ENCODE results near the gene ENTPD7.
"Not testable (repeated sequence)": the region's sequence is repeated elsewhere in the genome, so short reads cannot be mapped to it uniquely, and the experiment has no call there.

The ENTPD7 gene

DNA sequence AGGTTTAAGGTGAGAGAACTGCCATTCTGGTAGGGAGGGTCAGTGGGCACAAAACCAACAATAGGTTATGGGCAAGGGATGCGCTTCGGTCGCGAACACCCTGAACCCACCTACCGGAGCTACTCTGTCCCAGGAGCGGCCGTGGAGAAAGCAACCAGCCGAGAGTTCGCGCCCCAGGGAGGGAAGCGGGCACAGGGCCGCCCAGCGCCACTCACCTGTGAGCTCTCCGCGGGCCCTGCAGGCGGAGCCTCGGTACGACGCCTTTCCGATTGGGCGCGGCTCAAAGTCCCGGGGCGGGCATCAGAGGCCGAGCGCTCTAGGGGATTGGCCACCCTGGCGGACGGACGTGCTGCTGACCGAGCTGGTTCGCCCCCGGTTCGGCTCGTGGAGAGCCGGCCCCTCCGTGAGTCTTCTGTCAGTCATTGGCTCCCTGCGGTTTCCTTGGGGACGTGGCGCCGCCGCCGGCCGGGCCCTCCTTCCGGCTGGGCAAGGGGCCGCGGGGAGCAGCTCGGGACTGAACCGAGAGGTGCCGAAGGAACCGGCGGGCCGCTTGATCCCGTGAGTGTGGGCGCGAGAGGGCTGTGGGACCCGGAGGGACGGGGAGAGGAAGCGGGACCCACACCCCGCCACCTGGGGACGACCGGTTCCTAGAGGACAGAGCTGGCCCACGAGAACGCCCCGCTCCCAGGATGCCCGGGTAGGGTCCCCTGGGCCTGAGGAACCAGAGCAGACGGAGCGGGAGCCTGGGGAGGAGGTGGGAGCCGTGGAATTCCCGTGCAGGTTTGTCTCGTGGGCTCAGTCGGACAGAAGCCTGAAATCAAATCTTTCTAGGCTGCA lies at the start of gene ENTPD7:
ENTPD7 (plus strand) TSS at position 479 of the 837 bp plus-strand sequence. CDS start 448 bp downstream, outside the sequence.
- DNase-seq (ENCODE audit: low spot score) (peak; percentile 94), FAIRE-seq (peak; percentile 86)

DNA sequence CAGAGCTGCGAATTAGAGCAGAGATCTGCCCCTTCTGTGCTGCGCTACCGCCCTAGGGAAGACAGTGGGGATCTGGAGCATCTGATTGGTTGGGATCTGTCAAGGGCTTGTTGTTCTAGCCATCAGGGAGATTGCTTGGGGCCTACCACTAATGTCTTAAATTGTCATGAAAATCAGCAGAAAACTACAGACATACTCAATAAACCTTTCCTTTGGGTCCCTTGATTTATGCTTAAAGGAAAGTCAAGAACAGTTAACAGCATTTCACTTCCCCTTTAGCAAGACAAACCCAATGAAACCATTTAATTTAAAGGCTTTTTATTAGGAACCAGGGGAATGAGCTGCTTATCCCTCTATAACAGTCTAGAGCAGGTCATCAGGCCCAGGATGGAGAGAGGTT lies 49.1 kb upstream of the ENTPD7 start:
- no peak for FAIRE-seq
- DNase-seq (ENCODE audit: low spot score) = no peak

- FAIRE-seq = no peak
- no peak for DNase-seq (ENCODE audit: low spot score)
Observed at GRCh38 chr10:99611326-99611725, 48.0 kb upstream of the ENTPD7 start.

GRCh38 chr10:99612167-99612831 lies 47.0 kb upstream of the ENTPD7 start:
- DNase-seq (ENCODE audit: low spot score) (peak; percentile 41), FAIRE-seq (peak; percentile 29)

DNA sequence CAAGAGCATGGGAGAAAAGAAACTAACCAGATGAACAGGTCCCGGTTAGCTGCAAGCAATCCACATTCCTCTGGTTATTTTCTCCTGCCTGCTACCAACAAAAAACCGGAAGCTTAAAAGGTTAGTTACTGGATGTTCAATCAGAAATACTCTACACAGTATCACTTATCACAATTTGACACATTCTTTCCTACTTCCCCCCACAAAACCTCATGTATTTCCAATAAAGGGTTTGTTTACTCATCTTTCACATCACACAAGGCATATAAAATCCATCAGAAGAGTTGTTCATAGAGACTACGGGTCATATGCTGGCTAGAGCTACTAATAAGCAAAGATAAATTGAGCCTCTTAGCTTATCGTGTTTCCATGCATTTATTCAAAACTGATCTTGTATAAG lies 43.9 kb upstream of the ENTPD7 start:
- DNase-seq (ENCODE audit: low spot score) (no peak), FAIRE-seq (no peak)

- no peak for DNase-seq (ENCODE audit: low spot score)
- FAIRE-seq = no peak
Observed at GRCh38 chr10:99617696-99618095, 41.6 kb upstream of the ENTPD7 start.

DNA sequence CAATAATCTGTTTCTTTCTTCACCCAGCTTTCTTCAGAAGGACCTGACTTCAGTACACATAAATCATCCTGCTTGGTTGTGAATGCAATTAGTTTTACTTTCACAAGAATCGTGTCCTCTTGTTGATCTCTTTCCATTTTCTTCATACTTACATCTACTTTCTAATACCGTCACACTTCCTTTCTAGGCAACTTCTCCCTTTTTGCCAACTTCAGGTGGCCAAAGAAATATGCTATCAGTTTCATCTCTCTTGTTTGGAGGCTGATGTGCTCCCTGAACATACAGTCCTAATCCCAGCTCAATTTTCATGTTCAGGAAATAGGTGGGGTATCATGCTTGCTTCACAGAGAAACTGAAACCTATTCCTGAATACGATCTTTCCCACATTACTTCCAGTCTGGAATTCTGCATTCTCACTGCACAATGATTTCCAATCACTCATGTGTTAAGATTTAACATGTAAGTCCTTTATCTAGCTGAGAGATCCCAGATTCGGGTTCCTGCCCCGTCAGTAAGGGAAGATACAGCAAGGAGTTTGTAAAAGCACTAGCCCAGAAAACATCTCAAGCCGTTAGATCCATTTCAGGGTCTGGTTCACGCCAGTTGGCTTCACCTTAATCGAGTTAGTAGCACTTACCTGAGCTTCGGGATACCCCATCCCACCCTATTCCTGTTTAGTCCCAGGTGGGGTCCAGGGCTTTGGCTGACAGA lies 40.1 kb upstream of the ENTPD7 start:
- DNase-seq (ENCODE audit: low spot score) (peak; percentile 10), FAIRE-seq (no peak)

DNA sequence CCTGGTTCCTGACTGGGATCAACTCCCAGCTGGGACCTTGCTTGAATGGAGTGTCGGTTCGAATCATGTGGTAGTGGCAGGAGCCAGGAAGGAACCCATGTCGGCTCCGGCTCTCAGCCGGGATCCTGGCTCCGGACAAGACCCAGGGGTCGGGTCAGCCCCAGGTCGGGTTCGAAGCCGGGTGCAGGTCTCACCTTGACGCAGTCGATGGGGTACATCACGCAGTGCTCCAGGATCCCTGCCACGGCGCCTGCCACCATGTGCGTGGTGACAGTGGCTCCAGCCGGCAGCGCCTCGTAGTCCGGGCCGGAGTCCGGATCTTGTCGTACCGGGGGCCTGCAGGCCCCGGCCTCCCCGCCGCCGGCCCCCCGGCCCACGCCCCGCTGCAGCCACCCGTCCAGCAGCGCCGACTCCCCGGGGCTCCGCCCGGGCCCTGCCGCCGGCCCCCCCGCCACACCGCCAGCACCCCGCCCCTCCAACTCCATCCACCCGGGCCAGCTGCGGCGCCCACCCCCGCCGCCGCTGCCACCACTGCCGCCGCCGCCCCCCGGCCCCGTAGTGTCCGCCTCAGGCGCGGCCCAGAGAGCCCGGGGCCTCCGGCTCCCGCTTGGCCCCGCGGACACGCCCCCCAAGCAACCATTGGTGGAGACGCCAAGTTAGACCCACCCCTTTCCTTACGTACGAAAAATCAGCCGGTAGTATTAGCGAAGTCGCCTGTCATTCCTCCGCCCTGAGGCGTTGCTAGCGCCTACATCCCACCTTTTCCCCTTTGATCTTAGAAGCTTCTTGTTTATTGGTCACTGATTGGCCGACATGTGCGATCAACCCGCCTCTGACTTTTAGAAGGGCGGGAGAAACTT lies 39.2 kb upstream of the ENTPD7 start, which contains the start of gene SLC25A28:
SLC25A28 (minus strand) TSS at position 589 of the 860 bp plus-strand sequence; CDS start at position 485, 104 bp downstream.
- FAIRE-seq (peak; percentile 98), DNase-seq (ENCODE audit: low spot score) (peak; percentile 100)

- peak; percentile 55 for FAIRE-seq
Observed at GRCh38 chr10:99620711-99621453, 38.4 kb upstream of the ENTPD7 start.

DNA sequence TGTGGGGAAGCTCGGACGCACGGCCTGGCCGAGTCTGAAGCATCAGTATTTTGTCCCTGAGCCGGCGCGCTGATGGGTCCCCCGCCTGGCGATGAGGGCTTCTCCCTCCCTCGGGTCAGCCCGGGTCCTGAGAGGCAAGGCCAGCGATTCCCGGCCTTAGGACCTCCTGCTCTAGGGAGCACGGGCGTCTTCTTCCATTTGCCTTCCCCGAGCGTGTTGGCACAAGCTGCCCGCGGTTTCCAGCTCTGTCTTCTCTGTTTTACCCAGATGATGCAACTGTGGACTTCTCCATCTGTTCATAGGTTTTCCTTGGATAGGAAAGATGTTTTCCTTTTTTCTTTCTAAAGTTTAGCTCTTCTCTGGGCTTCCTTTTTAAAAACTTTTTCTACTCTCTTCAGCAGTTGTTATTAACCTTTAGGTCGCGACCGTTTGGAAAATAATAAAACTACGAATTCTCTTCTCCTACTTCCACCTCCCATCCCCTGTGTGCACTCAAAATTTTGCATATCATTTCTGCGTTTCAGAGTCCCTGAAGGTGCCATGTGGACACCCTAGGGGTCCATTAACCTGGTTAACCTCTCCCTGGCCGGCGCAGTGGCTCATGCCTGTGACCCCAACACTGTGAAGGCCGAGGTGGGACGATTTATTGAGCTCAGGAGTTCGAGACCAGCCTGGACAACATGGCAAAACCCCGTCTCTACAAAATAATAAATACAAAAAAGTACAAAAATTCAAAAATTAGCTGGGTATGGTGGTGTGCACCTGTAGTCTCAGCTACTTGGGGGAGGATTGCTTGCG lies 37.7 kb upstream of the ENTPD7 start:
- DNase-seq (ENCODE audit: low spot score) (no peak), FAIRE-seq (no peak)

More at GRCh38 chr10:99620711-99621453, 38.4 kb upstream of the ENTPD7 start:
- DNase-seq (ENCODE audit: low spot score) = peak; percentile 85

GRCh38 chr10:99623919-99624318 lies 35.4 kb upstream of the ENTPD7 start:
- FAIRE-seq (no peak), DNase-seq (ENCODE audit: low spot score) (no peak)

GRCh38 chr10:99625124-99625523 lies 34.2 kb upstream of the ENTPD7 start:
- FAIRE-seq = not testable (repeated sequence)

GRCh38 chr10:99628923-99629624 lies 30.2 kb upstream of the ENTPD7 start:
- FAIRE-seq (no peak), DNase-seq (ENCODE audit: low spot score) (no peak)

More at GRCh38 chr10:99625124-99625523, 34.2 kb upstream of the ENTPD7 start:
- not testable (repeated sequence) for DNase-seq (ENCODE audit: low spot score)

GRCh38 chr10:99629625-99629978 lies 29.7 kb upstream of the ENTPD7 start:
- DNase-seq (ENCODE audit: low spot score) (no peak), FAIRE-seq (no peak)

GRCh38 chr10:99630433-99630832 lies 28.9 kb upstream of the ENTPD7 start:
- DNase-seq (ENCODE audit: low spot score) (peak; percentile 35), FAIRE-seq (no peak)

DNA sequence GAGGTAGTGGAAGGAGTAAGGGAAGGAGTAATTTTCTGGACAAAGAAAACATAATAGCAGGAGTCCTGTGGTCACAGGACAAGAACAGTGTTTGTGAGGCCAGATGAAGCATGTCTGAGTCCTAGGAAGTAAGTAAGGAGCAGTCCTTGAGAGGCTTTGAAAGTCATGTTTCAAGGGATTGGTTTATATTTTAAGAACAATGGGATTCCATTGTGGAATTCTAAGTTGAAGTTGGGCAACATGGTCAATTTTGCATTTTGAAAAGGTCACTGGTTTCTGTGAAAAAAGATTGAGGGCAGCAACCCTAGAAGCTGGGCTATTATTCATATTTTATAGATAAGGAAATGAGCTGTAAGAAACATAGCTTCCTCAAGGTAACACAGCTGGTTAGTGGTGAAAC lies 28.3 kb upstream of the ENTPD7 start:
- DNase-seq (ENCODE audit: low spot score) (no peak), FAIRE-seq (no peak)

DNA sequence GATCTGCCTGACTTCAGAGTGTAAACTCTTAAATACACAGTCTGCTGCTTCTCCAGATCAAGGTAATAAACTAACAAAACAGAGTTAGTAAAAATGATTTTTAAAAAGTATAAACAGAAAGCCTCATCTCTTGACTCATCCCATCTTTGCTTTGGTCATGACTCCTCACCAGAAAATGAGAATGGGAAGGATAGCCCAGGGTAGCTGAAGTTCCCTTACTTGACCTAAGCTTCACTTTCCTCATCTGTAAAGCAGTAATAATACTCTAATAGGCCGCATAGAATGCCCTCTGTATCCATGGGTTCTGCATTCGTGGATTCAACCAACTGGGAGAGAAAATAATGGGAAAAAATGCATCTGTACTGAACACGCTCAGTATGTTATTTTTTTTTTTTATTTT lies 27.8 kb upstream of the ENTPD7 start:
- DNase-seq (ENCODE audit: low spot score) (no peak), FAIRE-seq (no peak)

DNA sequence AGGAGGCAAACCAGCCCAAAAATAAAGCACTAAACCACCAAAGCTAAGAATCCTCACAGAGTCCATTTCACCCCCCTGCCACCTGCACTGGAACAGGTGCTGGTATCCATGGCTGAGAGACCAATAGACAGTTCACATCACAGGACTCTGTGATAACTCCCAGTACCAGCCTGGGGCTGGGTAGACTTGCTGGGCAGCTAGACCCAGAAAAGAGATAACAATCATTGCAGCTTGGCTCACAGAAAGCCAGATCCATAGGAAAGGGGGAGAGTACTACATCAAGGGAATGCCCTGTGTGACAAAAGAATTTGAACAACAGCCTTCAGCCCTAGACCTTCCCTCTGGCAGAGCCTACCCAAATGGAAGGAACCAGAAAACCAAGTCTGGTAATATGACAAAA lies 25.5 kb upstream of the ENTPD7 start:
- FAIRE-seq (no peak), DNase-seq (ENCODE audit: low spot score) (no peak)
